Fibroblast of villous mesenchyme (primary cell): ENCODE results near the gene CT45A9. TPM values are rescaled to one million over a fixed set of nuclear protein-coding genes. Genes with fewer than 3 reads are reported as not detected.
"Not testable (repeated sequence)": the region's sequence is repeated elsewhere in the genome, so short reads cannot be mapped to it uniquely, and the experiment has no call there.

Experiments
- DNase-seq: peaks from one replicate; pipeline ENCODE4 v3.0.0-alpha.2; 2010; ENCODE audit warnings: low read depth
- H3K4me3 ChIP-seq: 2 replicates; pipeline ENCODE4 v1.5.1; 2011; ENCODE audit warnings: low read depth, mild to moderate bottlenecking, low read length
- total RNA-seq: library from RNA; depleted of rRNA; stranded (reverse); fragments of >200 nt; gene quantifications from 2 replicates; pipeline ENCODE4 v1.2.3, GENCODE V29; 2012
- TF ChIP-seq, protein P1 (sequence below): IDR thresholded peaks from 2 replicates; pipeline ENCODE4 v1.5.1; 2012; ENCODE audit warnings: low read depth, mild to moderate bottlenecking, low read length; ENCODE audit not compliant: insufficient read depth

The CT45A9 gene, protein sequence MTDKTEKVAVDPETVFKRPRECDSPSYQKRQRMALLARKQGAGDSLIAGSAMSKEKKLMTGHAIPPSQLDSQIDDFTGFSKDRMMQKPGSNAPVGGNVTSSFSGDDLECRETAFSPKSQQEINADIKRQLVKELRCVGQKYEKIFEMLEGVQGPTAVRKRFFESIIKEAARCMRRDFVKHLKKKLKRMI
- total RNA-seq: not detected in 2 replicates

DNA sequence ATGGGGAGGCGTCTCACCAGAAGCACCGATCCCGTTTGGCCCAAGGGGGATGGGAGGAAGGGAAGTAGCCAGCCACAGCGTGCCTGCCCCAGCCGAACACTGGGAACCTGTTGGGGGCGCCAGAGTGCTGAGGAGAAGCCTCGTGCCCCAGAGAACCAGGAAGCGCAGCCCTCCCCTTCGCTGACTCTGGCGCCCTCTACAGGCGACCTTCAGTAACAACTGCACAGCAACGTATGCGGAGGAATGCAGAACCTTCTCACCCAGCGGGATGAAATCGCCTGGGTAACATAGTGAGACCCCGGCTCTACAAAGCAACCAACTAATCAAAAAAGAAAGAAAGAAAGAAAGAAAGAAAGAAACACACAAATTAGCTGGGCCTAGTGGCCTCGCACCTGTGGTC lies at the start of gene CT45A9:
Gene CT45A9, minus strand, starts transcription at position 101 of the 400 bp plus-strand sequence. CDS start 3,751 bp downstream, outside the sequence.
- H3K4me3 ChIP-seq, DNase-seq: not testable (repeated sequence)

DNA sequence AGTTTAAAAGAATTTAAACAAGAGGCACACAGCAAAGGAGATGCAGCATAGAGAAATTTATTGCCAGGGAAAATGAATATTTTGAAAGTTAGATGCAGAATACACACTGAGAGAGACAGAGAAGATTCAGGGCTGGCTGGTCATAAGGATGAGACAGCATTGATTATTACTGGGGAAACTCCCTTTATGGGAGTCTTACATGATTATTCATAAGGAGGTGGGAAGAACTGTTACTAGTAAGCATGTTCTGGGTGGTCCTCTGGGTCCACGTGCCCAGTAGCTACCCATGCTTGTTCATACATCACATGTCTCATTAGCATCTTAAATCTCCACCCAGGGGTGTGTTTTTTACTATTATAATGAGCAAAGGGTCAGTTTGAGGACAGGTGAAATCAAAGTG lies 48.9 kb upstream of the CT45A9 start:
- H3K4me3 ChIP-seq, DNase-seq: not testable (repeated sequence)

DNA sequence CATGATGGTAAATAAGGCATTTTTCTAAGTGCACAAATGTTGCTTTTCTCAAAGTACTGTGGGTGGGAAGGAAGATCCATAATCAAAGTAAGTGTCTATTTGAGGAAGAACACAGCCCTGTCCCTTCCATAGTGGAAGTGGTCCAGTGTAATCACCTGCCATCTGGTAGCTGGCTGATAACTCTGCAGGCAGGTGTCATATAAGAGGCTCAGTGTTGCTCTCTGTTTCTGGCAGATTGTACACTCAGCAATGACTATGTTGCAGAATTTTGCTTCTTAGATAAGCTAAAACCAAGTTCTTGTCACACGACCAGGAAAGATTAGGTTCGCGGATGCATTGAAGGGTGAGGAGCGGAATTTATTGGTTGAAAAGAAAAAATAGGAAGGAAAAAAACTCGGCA lies 42.8 kb upstream of the CT45A9 start:
- TF ChIP-seq, protein P1, sequence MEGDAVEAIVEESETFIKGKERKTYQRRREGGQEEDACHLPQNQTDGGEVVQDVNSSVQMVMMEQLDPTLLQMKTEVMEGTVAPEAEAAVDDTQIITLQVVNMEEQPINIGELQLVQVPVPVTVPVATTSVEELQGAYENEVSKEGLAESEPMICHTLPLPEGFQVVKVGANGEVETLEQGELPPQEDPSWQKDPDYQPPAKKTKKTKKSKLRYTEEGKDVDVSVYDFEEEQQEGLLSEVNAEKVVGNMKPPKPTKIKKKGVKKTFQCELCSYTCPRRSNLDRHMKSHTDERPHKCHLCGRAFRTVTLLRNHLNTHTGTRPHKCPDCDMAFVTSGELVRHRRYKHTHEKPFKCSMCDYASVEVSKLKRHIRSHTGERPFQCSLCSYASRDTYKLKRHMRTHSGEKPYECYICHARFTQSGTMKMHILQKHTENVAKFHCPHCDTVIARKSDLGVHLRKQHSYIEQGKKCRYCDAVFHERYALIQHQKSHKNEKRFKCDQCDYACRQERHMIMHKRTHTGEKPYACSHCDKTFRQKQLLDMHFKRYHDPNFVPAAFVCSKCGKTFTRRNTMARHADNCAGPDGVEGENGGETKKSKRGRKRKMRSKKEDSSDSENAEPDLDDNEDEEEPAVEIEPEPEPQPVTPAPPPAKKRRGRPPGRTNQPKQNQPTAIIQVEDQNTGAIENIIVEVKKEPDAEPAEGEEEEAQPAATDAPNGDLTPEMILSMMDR: no peak
- H3K4me3 ChIP-seq: no peak overlapping the region

DNA sequence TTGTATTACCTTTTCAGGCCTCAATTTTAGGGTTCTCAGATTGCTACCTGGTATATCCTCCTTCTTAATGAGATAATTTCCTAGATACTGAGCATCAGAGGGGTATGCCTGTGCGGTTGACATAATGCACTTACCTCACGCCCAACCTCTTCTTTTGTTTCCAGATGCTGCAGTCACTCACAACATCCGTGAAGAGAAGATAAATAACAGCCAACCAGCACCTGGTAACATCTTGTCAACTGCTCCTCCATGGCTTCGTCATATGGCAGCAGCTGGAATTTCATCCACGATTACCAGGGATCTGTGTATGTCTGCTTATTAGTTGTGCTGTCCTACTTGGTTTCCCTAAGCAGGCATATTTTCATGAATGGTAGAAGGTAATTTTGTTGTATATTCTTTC lies 38.6 kb upstream of the CT45A9 start:
- TF ChIP-seq, protein P1: no peak
- no peak overlapping the region for H3K4me3 ChIP-seq
- no peak for DNase-seq

More for the DNA sequence above, 42.8 kb upstream of the CT45A9 start:
- no peak for DNase-seq

DNA sequence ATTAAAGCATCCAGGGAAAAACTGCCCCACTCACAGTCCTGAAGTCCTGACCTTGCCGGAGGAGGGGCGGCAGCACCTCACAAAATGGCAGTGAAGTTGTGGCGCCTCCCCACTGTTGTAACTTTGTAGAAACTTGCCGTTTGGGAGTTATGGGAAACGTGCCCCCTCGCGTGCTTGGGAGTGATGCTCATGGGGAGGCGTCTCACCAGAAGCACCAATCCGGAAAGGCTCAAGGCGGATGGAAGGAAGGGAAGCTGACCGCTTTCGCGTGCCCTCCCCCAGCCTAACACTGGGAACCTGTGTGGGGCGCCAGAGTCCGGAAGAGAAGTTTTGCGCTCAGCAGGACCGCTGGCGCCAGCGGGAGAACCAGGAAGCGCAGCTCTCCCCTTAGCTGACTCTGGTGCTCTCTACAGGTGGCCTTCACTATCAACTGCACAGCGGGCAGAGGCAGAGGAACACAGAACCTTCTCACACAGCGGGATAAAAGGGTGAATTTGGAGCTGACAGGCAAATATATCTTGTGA lies 21.7 kb upstream of the CT45A9 start, which contains the start of the genes CT45A10 and SAGE1:
Gene CT45A10, minus strand, starts transcription at position 151 of the 524 bp plus-strand sequence. CDS start 8,100 bp downstream, outside the sequence.
Gene SAGE1, plus strand, starts transcription at position 423 of the 524 bp plus-strand sequence. CDS start 2,527 bp downstream, outside the sequence.
- DNase-seq: no peak
- TF ChIP-seq, protein P1: no peak
- no peak within 1 kb of the TSS for H3K4me3 ChIP-seq

DNA sequence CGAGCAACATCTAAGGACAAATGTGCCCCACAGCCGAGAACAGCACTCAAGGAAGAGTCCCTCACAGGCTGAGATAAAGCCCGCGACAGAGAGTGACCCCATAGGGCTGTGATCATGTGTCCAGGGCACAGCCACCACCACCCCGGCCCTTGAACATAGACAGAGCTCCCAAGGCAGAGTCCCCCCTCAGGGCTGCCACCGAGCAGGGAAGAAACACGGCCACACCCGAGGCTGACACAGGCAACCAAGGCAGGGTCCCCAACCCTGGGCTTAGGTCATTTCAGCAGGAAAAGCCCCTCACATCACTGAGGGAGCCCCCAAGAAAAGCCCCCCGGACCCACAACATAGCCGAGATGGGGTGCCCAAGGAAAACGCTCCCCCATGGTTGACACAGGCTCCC lies 21.2 kb upstream of the CT45A9 start:
- TF ChIP-seq, protein P1: no peak
- DNase-seq: no peak
- H3K4me3 ChIP-seq: no peak overlapping the region

DNA sequence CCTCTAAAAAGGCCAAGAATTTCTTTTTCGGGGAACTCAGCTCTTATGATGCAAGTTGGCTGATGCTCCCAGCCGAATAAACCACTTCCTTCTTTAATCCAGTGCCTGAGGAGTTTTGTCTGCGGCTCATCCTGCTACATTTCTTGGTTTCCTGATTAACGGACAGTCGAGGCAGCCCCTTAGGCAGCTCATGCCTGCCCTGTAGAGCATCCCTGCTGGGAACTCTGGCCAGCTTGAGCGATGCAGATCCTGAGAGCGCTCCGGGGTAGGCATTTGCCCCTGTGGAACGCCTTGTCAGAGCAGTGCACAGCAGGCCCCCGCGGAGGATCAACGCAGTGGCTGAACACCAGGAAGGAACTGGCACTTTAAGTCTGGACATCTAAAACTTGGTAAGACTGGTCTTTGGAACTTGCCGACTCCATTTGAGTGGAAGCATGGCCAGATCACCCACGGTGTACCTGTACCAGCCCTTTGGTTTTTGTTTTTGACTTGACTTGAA lies 18.5 kb upstream of the CT45A9 start:
- TF ChIP-seq, protein P1: no peak
- no peak overlapping the region for H3K4me3 ChIP-seq

DNA sequence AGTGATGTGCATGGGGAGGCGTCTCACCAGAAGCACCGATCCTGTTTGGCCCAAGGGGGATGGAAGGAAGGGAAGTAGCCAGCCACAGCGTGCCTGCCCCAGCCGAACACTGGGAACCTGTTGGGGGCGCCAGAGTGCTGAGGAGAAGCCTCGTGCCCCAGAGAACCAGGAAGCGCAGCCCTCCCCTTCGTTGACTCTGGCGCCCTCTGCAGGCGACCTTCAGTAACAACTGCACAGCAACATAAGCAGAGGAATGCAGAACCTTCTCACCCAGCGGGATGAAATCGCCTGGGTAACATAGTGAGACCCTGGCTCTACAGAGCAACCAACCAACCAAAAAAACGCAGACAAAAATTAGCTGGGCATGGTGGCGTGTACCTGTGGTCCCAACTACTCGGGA lies 17.4 kb upstream of the CT45A9 start:
- H3K4me3 ChIP-seq, DNase-seq: not testable (repeated sequence)
- TF ChIP-seq, protein P1: peak; percentile 5

More for the DNA sequence above, 18.5 kb upstream of the CT45A9 start:
- no peak for DNase-seq

DNA sequence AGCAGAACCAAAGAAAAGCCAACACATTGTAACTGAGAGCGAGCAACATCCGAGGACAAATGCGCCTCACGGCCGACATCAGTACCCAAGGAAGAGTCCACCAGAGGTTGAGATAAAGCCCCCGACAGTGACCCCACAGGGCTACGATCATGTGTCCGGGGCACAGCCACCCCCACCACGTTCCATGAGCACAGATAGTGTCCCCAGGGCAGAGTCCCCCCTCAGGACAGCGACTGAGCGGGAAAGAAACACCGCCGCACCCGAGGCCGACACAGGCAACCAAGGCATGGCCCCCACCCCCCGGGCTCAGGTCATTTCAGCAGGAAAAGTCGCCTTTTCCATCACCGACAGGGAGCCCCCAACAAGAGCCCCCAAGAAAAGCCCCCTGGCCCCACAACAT lies 16.6 kb upstream of the CT45A9 start:
- not testable (repeated sequence) for DNase-seq, H3K4me3 ChIP-seq

DNA sequence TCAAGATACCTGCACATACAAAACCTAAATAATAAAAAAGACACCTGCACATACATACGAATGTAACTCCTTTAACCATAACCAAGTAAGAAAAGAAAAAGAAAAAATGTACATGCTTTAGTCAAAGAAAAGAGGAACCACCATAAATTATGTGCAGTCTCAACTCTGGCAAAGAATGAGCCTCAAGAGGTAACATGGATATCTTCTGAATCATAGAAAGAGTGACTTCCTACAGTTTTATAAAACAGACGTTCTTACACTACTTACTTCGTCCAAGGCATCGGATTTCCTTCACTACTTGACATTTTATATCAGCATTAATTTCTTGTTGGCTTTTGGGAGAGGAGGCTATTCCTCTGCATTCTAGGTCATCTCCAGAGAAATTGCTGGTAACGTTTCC lies 11.1 kb upstream of the CT45A9 start:
- DNase-seq: not testable (repeated sequence)

DNA sequence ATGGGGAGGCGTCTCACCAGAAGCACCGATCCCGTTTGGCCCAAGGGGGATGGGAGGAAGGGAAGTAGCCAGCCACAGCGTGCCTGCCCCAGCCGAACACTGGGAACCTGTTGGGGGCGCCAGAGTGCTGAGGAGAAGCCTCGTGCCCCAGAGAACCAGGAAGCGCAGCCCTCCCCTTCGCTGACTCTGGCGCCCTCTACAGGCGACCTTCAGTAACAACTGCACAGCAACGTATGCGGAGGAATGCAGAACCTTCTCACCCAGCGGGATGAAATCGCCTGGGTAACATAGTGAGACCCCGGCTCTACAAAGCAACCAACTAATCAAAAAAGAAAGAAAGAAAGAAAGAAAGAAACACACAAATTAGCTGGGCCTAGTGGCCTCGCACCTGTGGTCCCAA lies 17.2 kb downstream of the CT45A9 start, which contains the start of gene CT45A8:
Gene CT45A8, minus strand, starts transcription at position 101 of the 400 bp plus-strand sequence. CDS start 3,755 bp downstream, outside the sequence.
- not testable (repeated sequence) for DNase-seq, H3K4me3 ChIP-seq

More for the DNA sequence above, 11.1 kb upstream of the CT45A9 start:
- not testable (repeated sequence) for H3K4me3 ChIP-seq
